Keratinocyte (primary cell): ENCODE results near the gene ARL5A. TPM values are rescaled to one million over a fixed set of nuclear protein-coding genes. Genes with fewer than 3 reads are reported as not detected.
A peak's percentile ranks its signal among the peaks of the same experiment; 100 is the strongest.

ENCODE experiments used
- DNase-seq: peaks from one replicate; pipeline ENCODE4 v3.0.0-alpha.2; 2011; ENCODE audit warnings: low read depth, missing footprints, low spot score
- FAIRE-seq: peaks from 2 replicates; lab custom pipeline; 2011; peaks lifted over from hg19 to GRCh38; lab: Jason Lieb, UNC
- H2AFZ ChIP-seq: 2 replicates; pipeline ENCODE4 v1.6.0; 2012; ENCODE audit warnings: low read length, control low read depth, inconsistent platforms; ENCODE audit not compliant: control insufficient read depth
- H3K27ac ChIP-seq: 2 replicates; pipeline ENCODE4 v1.5.1; 2011; ENCODE audit warnings: low read length; ENCODE audit not compliant: control insufficient read depth, insufficient read depth
- H3K27me3 ChIP-seq: 3 replicates; pipeline ENCODE4 v1.6.0; 2011; ENCODE audit warnings: low read length; ENCODE audit not compliant: control insufficient read depth, insufficient read depth; ENCODE audit errors: extremely low read depth
- H3K36me3 ChIP-seq, 2 experiments: 2 replicates in 1 of 2; 3 replicates in 1 of 2; pipeline ENCODE4 v1.5.1; 2011; ENCODE audit warnings: low read length in 2 of 2, mild to moderate bottlenecking in 1 of 2; ENCODE audit not compliant: control insufficient read depth in 2 of 2, insufficient read depth in 2 of 2; ENCODE audit errors: extremely low read depth in 1 of 2
- H3K4me1 ChIP-seq: 3 replicates; pipeline ENCODE4 v1.5.1; 2011; ENCODE audit warnings: low read length; ENCODE audit not compliant: control insufficient read depth, insufficient read depth; ENCODE audit errors: extremely low read depth
- H3K4me2 ChIP-seq: 3 replicates; pipeline ENCODE4 v1.6.0; 2011; ENCODE audit warnings: low read depth, low read length; ENCODE audit not compliant: control insufficient read depth, insufficient read depth; ENCODE audit errors: extremely low read depth
- H3K4me3 ChIP-seq, 3 experiments: fragments of 200-600 bp in 1 of 3; sonication (generic) in 1 of 3; 2 replicates in 2 of 3; 3 replicates in 1 of 3; pipeline ENCODE4 v1.5.1; 2011 to 2016; ENCODE audit warnings: low read length in 3 of 3, mild to moderate bottlenecking in 3 of 3, control low read depth in 2 of 3, inconsistent platforms in 1 of 3, low read depth in 1 of 3, mixed read lengths in 1 of 3, mixed run types in 1 of 3, moderate library complexity in 1 of 3; ENCODE audit not compliant: control insufficient read depth in 2 of 3, insufficient read depth in 2 of 3; ENCODE audit errors: extremely low read depth in 1 of 3
- H3K79me2 ChIP-seq: 2 replicates; pipeline ENCODE4 v1.6.0; 2012; ENCODE audit warnings: low read length; ENCODE audit not compliant: control insufficient read depth, insufficient read depth
- H3K9ac ChIP-seq: 3 replicates; pipeline ENCODE4 v1.6.0; 2011; ENCODE audit warnings: low read length; ENCODE audit not compliant: control insufficient read depth, insufficient read depth; ENCODE audit errors: extremely low read depth
- H3K9me1 ChIP-seq: 3 replicates; pipeline ENCODE4 v1.6.0; 2011; ENCODE audit warnings: low read length; ENCODE audit not compliant: control insufficient read depth, insufficient read depth; ENCODE audit errors: extremely low read depth
- H3K9me3 ChIP-seq: 2 replicates; pipeline ENCODE4 v1.5.1; 2012; ENCODE audit warnings: low read depth, low read length; ENCODE audit not compliant: control insufficient read depth
- H4K20me1 ChIP-seq: 3 replicates; pipeline ENCODE4 v1.6.0; 2011; ENCODE audit warnings: low read length; ENCODE audit not compliant: control insufficient read depth, insufficient read depth; ENCODE audit errors: extremely low read depth
- EZH2 ChIP-seq: IDR thresholded peaks from one replicate; pipeline ENCODE4 v1.6.1; 2012; ENCODE audit warnings: inconsistent platforms, mild to moderate bottlenecking, low read length, moderate library complexity
- dilution Hi-C: fragments of 300-500 bp; cut with MboI; formaldehyde crosslinking; loops from one replicate; pipeline ENCODE4 v1.7.0; 2020; ENCODE audit warnings: low sequenced_read_pairs; ENCODE audit not compliant: extremely low pct_ligation_motif_present
- polyA plus RNA-seq, 5 experiments: library from polyadenylated mRNA; depleted of rRNA in 3 of 5; stranded (reverse) in 3 of 5; stranded (forward) in 1 of 5; unstranded in 1 of 5; fragments of >200 nt; gene quantifications; 1 replicate in 1 of 5; 2 replicates in 3 of 5; 3 replicates in 1 of 5; pipeline versions ENCODE4 v1.2.1 to v1.2.3, GENCODE V29; 2011 to 2012; ENCODE audit warnings: missing spikeins in 2 of 5, low read depth in 1 of 5, low replicate concordance in 1 of 5
- TF ChIP-seq, protein P1 (sequence below), 3 experiments: IDR thresholded peaks in 1 of 3; conservative IDR thresholded peaks in 1 of 3; optimal IDR thresholded peaks in 1 of 3; 2 replicates in 2 of 3; 3 replicates in 1 of 3; pipeline versions ENCODE3 to v1.5.1; 2011; ENCODE audit warnings: low read length in 3 of 3, mild to moderate bottlenecking in 3 of 3, moderate library complexity in 2 of 3, control low read depth in 1 of 3, inconsistent platforms in 1 of 3; ENCODE audit not compliant: insufficient read depth in 2 of 3; ENCODE audit errors: extremely low read depth in 1 of 3

The ARL5A gene
- polyA plus RNA-seq, 1 donor (not counting 4 experiments of a cell fraction or from before 2014, with no cell fraction given): 25.5 TPM

DNA sequence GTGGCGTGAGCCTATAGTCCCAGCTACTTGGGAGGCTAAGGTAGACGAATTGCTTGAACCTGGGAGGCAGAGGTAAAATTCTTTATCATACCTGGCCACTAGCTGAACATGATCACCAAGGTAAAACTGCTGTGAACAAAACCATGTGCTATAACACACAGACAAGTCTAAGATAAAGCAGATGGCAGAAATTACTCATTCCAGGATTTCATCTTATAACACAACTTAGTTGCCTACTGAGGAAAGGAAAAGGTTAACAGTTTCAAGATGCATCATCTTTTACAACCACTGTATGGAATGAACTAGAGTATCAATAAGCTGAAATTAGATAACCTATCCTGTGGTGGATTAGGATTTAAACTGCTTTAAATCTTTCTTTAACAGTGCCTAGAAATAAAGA lies 8.3 kb downstream of the ARL5A start:
- dilution Hi-C loops: no loop called here
- Histone ChIP-seq H3K4me3 (no peak overlapping the region), H3K9me1 (peaks cover 2% of the 10 kb centered on the region), H3K27ac (no peak overlapping the region), H3K4me1 (peaks cover 6% of the 10 kb centered on the region), H3K27me3 (no peaks in the 10 kb centered on the region), H2AFZ (no peak overlapping the region), H3K9ac (no peak overlapping the region), H3K9me3 (no peaks in the 10 kb centered on the region), H3K79me2 (peaks cover 88% of the 10 kb centered on the region), H3K4me2 (no peak overlapping the region), H4K20me1 (peaks cover 5% of the 10 kb centered on the region), H3K36me3 (peaks cover 0 to 5% of the 10 kb centered on the region in 2 experiments)
- TF ChIP-seq, protein P1, sequence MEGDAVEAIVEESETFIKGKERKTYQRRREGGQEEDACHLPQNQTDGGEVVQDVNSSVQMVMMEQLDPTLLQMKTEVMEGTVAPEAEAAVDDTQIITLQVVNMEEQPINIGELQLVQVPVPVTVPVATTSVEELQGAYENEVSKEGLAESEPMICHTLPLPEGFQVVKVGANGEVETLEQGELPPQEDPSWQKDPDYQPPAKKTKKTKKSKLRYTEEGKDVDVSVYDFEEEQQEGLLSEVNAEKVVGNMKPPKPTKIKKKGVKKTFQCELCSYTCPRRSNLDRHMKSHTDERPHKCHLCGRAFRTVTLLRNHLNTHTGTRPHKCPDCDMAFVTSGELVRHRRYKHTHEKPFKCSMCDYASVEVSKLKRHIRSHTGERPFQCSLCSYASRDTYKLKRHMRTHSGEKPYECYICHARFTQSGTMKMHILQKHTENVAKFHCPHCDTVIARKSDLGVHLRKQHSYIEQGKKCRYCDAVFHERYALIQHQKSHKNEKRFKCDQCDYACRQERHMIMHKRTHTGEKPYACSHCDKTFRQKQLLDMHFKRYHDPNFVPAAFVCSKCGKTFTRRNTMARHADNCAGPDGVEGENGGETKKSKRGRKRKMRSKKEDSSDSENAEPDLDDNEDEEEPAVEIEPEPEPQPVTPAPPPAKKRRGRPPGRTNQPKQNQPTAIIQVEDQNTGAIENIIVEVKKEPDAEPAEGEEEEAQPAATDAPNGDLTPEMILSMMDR (optimal IDR thresholded peaks at IDR 0.05 in 1 of 3, IDR thresholded peaks at IDR 0.05 in 1 of 3, conservative IDR thresholded peaks at IDR 0.05 in 1 of 3; ENCODE audit: extremely low read depth in 1 of 3, insufficient read depth in 2 of 3, low read length in 3 of 3): no peak
- TF ChIP-seq EZH2: no peak
- DNase-seq (no peak), FAIRE-seq (peak; percentile 5)

DNA sequence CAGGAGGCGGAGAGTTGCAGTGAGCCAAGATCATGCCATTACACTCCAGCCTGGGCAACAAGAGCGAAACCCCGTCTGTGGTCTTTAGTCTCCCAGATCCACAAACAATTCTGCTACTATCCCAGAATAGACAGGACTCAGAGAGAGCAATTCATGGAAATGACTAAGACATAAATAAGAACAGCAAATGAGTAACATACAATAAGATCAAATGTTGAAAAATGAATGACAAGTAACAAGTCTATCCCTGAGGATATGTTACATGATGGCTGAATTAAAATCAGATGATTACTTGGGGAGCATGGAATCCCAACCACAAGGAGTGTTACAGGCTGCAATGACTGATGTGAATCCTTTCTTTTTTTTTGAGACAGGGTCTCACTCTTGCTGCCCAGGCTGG lies 10.3 kb downstream of the ARL5A start:
- peaks cover 5% of the 10 kb centered on the region for H4K20me1 ChIP-seq
- FAIRE-seq: no peak
- no peaks in the 10 kb centered on the region for H3K27me3 ChIP-seq
- peaks cover 2% of the 10 kb centered on the region for H3K9me1 ChIP-seq
- peaks cover 69% of the 10 kb centered on the region for H3K79me2 ChIP-seq
- H3K9ac ChIP-seq: no peak overlapping the region
- no peak overlapping the region for H3K4me3 ChIP-seq
- no peak overlapping the region for H2AFZ ChIP-seq
- H3K36me3 ChIP-seq: peaks cover under 1 to 5% of the 10 kb centered on the region in 2 experiments
- no peak overlapping the region for H3K27ac ChIP-seq
- H3K4me1 ChIP-seq: no peaks in the 10 kb centered on the region
- dilution Hi-C loops: no loop called here
- no peak overlapping the region for H3K4me2 ChIP-seq
- no peak for DNase-seq
- no peaks in the 10 kb centered on the region for H3K9me3 ChIP-seq
- TF ChIP-seq, protein P1 (optimal IDR thresholded peaks at IDR 0.05 in 1 of 3, IDR thresholded peaks at IDR 0.05 in 1 of 3, conservative IDR thresholded peaks at IDR 0.05 in 1 of 3; ENCODE audit: extremely low read depth in 1 of 3, insufficient read depth in 2 of 3, low read length in 3 of 3): no peak
- TF ChIP-seq EZH2: no peak
